ENCODE measurements around the gene KCNJ3. TPM values are rescaled to one million over a fixed set of nuclear protein-coding genes. Genes with fewer than 3 reads are reported as not detected.

Gene KCNJ3, protein sequence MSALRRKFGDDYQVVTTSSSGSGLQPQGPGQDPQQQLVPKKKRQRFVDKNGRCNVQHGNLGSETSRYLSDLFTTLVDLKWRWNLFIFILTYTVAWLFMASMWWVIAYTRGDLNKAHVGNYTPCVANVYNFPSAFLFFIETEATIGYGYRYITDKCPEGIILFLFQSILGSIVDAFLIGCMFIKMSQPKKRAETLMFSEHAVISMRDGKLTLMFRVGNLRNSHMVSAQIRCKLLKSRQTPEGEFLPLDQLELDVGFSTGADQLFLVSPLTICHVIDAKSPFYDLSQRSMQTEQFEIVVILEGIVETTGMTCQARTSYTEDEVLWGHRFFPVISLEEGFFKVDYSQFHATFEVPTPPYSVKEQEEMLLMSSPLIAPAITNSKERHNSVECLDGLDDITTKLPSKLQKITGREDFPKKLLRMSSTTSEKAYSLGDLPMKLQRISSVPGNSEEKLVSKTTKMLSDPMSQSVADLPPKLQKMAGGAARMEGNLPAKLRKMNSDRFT
- 0.11 TPM in 1 of 2 replicates, not detected in the other for total RNA-seq (2021)
- long read RNA-seq = 0 reads

DNA sequence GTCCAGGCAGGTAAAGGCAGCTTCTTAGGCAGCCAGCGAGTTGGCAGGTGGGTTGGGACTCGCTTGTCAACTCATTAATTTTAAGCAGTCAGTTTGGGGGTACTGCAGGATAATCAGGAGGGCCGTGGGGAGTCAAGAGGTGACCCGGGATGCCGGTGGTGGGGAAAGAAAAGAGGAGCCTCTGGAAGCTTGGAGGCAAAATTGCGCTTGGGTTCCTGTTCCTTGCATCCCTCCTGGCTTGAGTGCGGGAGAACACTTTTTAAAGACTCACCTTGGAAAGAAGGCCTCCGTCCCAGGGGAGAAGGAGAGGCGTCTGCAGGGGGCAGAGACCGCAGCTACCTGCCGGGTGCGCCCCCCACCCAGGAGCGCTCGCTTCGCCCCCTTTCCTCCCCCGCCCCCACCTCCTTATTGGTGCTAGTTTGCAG, at the start of gene KCNJ3:
KCNJ3 (plus strand) TSS at position 400 of the 425 bp plus-strand sequence. CDS start 81 bp downstream, outside the sequence.
- no CpG with 5 or more reads among the region's 16 CpGs for WGBS (ENCODE audit: extremely low coverage, insufficient read length, low lambda C conversion rate)
- Histone ChIP-seq H4K91ac (ENCODE audit: insufficient read length, low read depth, low read length) (no peak within 1 kb of the TSS), H2AFZ (ENCODE audit: low read length) (no peak within 1 kb of the TSS), H4K5ac (ENCODE audit: insufficient read length, low read depth, low read length) (no peak within 1 kb of the TSS), H3K23me2 (ENCODE audit: insufficient read length, low read depth, low read length, poor library complexity, severe bottlenecking) (peaks cover 10% of the 10 kb centered on the region), H3K4me2 (ENCODE audit: insufficient read depth, insufficient read length, low read length) (peak within 1 kb of the TSS; percentile 38), H2BK120ac (ENCODE audit: low read depth, low read length, poor library complexity, severe bottlenecking) (no peak within 1 kb of the TSS), H2BK20ac (ENCODE audit: low read depth, low read length, poor library complexity, severe bottlenecking) (no peak within 1 kb of the TSS), H3K9me3 (ENCODE audit: control insufficient read depth, low read depth, low read length) (no peaks in the 10 kb centered on the region), H4K20me1 (ENCODE audit: control insufficient read depth, insufficient read depth, insufficient read length) (no peaks in the 10 kb centered on the region), H2AK5ac (ENCODE audit: insufficient read length, low read length) (no peak within 1 kb of the TSS), H3K4ac (ENCODE audit: low read depth, low read length) (no peak within 1 kb of the TSS), H2BK15ac (ENCODE audit: low read depth, low read length) (no peak within 1 kb of the TSS), H3K79me1 (ENCODE audit: insufficient read depth, low read depth, low read length, poor library complexity, severe bottlenecking) (no peaks in the 10 kb centered on the region), H3K27ac (ENCODE audit: insufficient read length, low read depth, low read length) (no peak within 1 kb of the TSS), H3K79me2 (ENCODE audit: insufficient read depth, low read length) (no peaks in the 10 kb centered on the region), H3K18ac (ENCODE audit: insufficient read length, low read depth, low read length) (no peak within 1 kb of the TSS), H3K56ac (ENCODE audit: insufficient read length, low read depth, low read length) (no peak within 1 kb of the TSS), H3K4me1 (ENCODE audit: insufficient read depth, low read length) (no peaks in the 10 kb centered on the region), H3T11ph (ENCODE audit: low read length) (no peak within 1 kb of the TSS), H3K27me3 (ENCODE audit: insufficient read depth, low read length) (no peaks in the 10 kb centered on the region; the same call in 1 of the 2 replicates), H2BK5ac (ENCODE audit: insufficient read length, low read length) (no peak within 1 kb of the TSS), H2BK12ac (ENCODE audit: insufficient read length, low read depth, low read length) (no peak within 1 kb of the TSS), H3K14ac (ENCODE audit: insufficient read depth, low read length) (peak within 1 kb of the TSS; percentile 7; the same call in 1 of the 2 replicates), H3K23ac (ENCODE audit: insufficient read length, low read depth, low read length) (no peak within 1 kb of the TSS), H3K9ac (ENCODE audit: extremely low read depth, insufficient read length, low read length) (no peak within 1 kb of the TSS), H4K8ac (replicated peaks; ENCODE audit: insufficient read length, low read depth, low read length) (no peak within 1 kb of the TSS)
- Mint-ChIP-seq H3K4me3 (peak within 1 kb of the TSS; percentile 73 to 89), H3K27ac (no peak within 1 kb of the TSS), H3K9me3 (no peaks in the 10 kb centered on the region), H3K4me1 (peaks cover 12 to 17% of the 10 kb centered on the region in 2 experiments), H3K36me3 (ENCODE audit: insufficient read depth in 1 of 3, low read depth in 3 of 3) (peaks cover 0 to 2% (median 0%) of the 10 kb centered on the region in 3 experiments; a peak in 1 of 7 replicates), H3K27me3 (ENCODE audit: low read depth) (peaks cover 48% of the 10 kb centered on the region)
- peak; percentile 31 for DNase-seq
- TF ChIP-seq, protein P1, sequence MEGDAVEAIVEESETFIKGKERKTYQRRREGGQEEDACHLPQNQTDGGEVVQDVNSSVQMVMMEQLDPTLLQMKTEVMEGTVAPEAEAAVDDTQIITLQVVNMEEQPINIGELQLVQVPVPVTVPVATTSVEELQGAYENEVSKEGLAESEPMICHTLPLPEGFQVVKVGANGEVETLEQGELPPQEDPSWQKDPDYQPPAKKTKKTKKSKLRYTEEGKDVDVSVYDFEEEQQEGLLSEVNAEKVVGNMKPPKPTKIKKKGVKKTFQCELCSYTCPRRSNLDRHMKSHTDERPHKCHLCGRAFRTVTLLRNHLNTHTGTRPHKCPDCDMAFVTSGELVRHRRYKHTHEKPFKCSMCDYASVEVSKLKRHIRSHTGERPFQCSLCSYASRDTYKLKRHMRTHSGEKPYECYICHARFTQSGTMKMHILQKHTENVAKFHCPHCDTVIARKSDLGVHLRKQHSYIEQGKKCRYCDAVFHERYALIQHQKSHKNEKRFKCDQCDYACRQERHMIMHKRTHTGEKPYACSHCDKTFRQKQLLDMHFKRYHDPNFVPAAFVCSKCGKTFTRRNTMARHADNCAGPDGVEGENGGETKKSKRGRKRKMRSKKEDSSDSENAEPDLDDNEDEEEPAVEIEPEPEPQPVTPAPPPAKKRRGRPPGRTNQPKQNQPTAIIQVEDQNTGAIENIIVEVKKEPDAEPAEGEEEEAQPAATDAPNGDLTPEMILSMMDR (conservative IDR thresholded peaks at IDR 0.05) = no peak
